22Rv1 (cell line): ENCODE measurements around the gene CYP26B1.

ENCODE experiments used
- ZFX ChIP-seq: fragments of 450-650 bp; IDR thresholded peaks from 2 replicates; pipeline ENCODE4 v1.6.1; 2017; ENCODE audit warnings: antibody characterized with exemption, borderline replicate concordance
- TF ChIP-seq, protein P1 (sequence below): fragments of 450-650 bp; IDR thresholded peaks from 2 replicates; pipeline ENCODE4 v1.5.1; 2017; ENCODE audit warnings: mild to moderate bottlenecking

DNA sequence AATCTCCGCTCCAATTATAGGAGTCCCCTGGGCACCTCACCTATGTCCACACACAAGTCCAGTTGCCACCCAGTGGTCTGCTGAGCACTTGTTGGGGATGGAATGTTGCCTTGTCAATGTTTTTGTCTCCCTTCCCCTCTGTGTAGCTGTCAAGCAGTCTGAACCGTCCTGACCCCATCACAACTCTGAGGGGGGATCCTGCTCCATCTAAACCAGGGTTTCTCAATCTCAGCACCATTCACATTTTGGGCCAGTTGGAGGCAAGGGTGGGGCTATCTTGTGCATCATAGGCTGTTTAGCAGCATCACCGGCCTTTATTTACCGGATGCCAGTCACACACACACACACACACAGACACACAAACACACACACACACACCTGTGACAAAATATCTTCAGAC lies 53.0 kb downstream of the CYP26B1 start:
- TF ChIP-seq, protein P1, sequence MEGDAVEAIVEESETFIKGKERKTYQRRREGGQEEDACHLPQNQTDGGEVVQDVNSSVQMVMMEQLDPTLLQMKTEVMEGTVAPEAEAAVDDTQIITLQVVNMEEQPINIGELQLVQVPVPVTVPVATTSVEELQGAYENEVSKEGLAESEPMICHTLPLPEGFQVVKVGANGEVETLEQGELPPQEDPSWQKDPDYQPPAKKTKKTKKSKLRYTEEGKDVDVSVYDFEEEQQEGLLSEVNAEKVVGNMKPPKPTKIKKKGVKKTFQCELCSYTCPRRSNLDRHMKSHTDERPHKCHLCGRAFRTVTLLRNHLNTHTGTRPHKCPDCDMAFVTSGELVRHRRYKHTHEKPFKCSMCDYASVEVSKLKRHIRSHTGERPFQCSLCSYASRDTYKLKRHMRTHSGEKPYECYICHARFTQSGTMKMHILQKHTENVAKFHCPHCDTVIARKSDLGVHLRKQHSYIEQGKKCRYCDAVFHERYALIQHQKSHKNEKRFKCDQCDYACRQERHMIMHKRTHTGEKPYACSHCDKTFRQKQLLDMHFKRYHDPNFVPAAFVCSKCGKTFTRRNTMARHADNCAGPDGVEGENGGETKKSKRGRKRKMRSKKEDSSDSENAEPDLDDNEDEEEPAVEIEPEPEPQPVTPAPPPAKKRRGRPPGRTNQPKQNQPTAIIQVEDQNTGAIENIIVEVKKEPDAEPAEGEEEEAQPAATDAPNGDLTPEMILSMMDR, result no peak
- TF ChIP-seq ZFX, result no peak
